HepG2 (cell line): Measurements from ENCODE around the gene HSCB. TPM values are rescaled to one million over a fixed set of nuclear protein-coding genes. Genes with fewer than 3 reads are reported as not detected.

Experiments
- CEBPB ChIP-seq: IDR thresholded peaks from 2 replicates; pipeline ENCODE4 v1.6.1; 2011; ENCODE audit warnings: low read depth, low read length, improper control_type of control experiment, borderline replicate concordance
- CREM ChIP-seq, 2 experiments: sonication (generic) in 1 of 2; formaldehyde crosslinking in 1 of 2; IDR thresholded peaks; 2 replicates each; pipeline versions ENCODE4 v1.4.0 to v1.6.1; 2016 to 2020; ENCODE audit warnings: antibody characterized with exemption in 1 of 2, mild to moderate bottlenecking in 1 of 2, missing genetic modification reagents in 1 of 2
- ELF4 ChIP-seq: sonication (generic); formaldehyde crosslinking; IDR thresholded peaks from 2 replicates; pipeline ENCODE4 v1.5.0; 2020; ENCODE audit warnings: missing genetic modification reagents, mild to moderate bottlenecking, moderate library complexity, borderline replicate concordance
- ESRRA ChIP-seq: sonication (generic); formaldehyde crosslinking; IDR thresholded peaks from 2 replicates; pipeline ENCODE4 v1.5.1; 2020; ENCODE audit warnings: mild to moderate bottlenecking, low read depth, missing genetic modification reagents
- GZF1 ChIP-seq: sonication (generic); formaldehyde crosslinking; IDR thresholded peaks from 2 replicates; pipeline ENCODE4 v1.5.1; 2020; ENCODE audit warnings: mild to moderate bottlenecking, missing genetic modification reagents
- HOXA5 ChIP-seq: sonication (generic); formaldehyde crosslinking; IDR thresholded peaks from 2 replicates; pipeline ENCODE4 v1.4.0; 2020; ENCODE audit warnings: missing genetic modification reagents
- KDM5B ChIP-seq: sonication (generic); formaldehyde crosslinking; IDR thresholded peaks from 2 replicates; pipeline ENCODE4 v1.4.0; 2020; ENCODE audit warnings: missing genetic modification reagents, mild to moderate bottlenecking, borderline replicate concordance
- MEF2D ChIP-seq: sonication (generic); formaldehyde crosslinking; IDR thresholded peaks from 2 replicates; pipeline ENCODE4 v1.5.1; 2020; ENCODE audit warnings: mild to moderate bottlenecking, missing genetic modification reagents
- NCOA5 ChIP-seq: sonication (generic); formaldehyde crosslinking; IDR thresholded peaks from 2 replicates; pipeline ENCODE4 v1.4.0; 2020; ENCODE audit warnings: missing genetic modification reagents
- NCOR1 ChIP-seq: fragments of 200-600 bp; sonication (generic); IDR thresholded peaks from 2 replicates; pipeline ENCODE4 v1.7.0; 2017; ENCODE audit warnings: antibody characterized with exemption, low read length, borderline replicate concordance
- NR2F1 ChIP-seq, 2 experiments: fragments of 450-650 bp in 1 of 2; formaldehyde crosslinking in 1 of 2; IDR thresholded peaks; 2 replicates each; pipeline versions ENCODE4 v1.5.0 to v1.6.1; 2016 to 2020; ENCODE audit warnings: mild to moderate bottlenecking in 1 of 2, missing compliant biosample characterization in 1 of 2, missing genetic modification reagents in 1 of 2, moderate library complexity in 1 of 2
- RBM39 ChIP-seq: fragments of 200-400 bp; formaldehyde crosslinking; IDR thresholded peaks from one replicate; pipeline ENCODE4 v1.6.1; 2018; ENCODE audit warnings: antibody characterized with exemption, mild to moderate bottlenecking, low read depth, low read length; ENCODE audit not compliant: poor library complexity, severe bottlenecking
- TCF7L2 ChIP-seq: IDR thresholded peaks from 2 replicates; pipeline ENCODE4 v1.6.1; 2011; ENCODE audit warnings: mild to moderate bottlenecking, low read depth, low read length, moderate library complexity
- YEATS4 ChIP-seq: sonication (generic); formaldehyde crosslinking; IDR thresholded peaks from 2 replicates; pipeline ENCODE4 v1.4.0; 2020; ENCODE audit warnings: missing genetic modification reagents, borderline replicate concordance
- ZNF232 ChIP-seq: sonication (generic); formaldehyde crosslinking; IDR thresholded peaks from 2 replicates; pipeline ENCODE4 v1.4.0; 2020; ENCODE audit warnings: missing genetic modification reagents, borderline replicate concordance
- ZNF251 ChIP-seq: sonication (generic); formaldehyde crosslinking; IDR thresholded peaks from 2 replicates; pipeline ENCODE4 v1.9.0; 2021; ENCODE audit warnings: mild to moderate bottlenecking, missing genetic modification reagents
- ZNF431 ChIP-seq: sonication (generic); formaldehyde crosslinking; IDR thresholded peaks from 2 replicates; pipeline ENCODE4 v1.9.0; 2022; ENCODE audit warnings: missing genetic modification reagents, low read depth, mild to moderate bottlenecking, borderline replicate concordance
- ZNF468 ChIP-seq: sonication (generic); formaldehyde crosslinking; IDR thresholded peaks from 2 replicates; pipeline ENCODE4 v1.8.0; 2022; ENCODE audit warnings: mild to moderate bottlenecking, moderate library complexity, missing genetic modification reagents
- ZNF572 ChIP-seq: sonication (generic); formaldehyde crosslinking; IDR thresholded peaks from 2 replicates; pipeline ENCODE4 v1.5.1; 2020; ENCODE audit warnings: mild to moderate bottlenecking, missing genetic modification reagents
- ZNF7 ChIP-seq: IDR thresholded peaks from 2 replicates; pipeline ENCODE4 v1.6.1; 2016; ENCODE audit warnings: missing biosample characterization, missing genetic modification reagents
- ZNF839 ChIP-seq: sonication (generic); formaldehyde crosslinking; IDR thresholded peaks from 2 replicates; pipeline ENCODE4 v1.4.0; 2020; ENCODE audit warnings: missing genetic modification reagents, mild to moderate bottlenecking, borderline replicate concordance
- ZNF891 ChIP-seq: sonication (generic); formaldehyde crosslinking; IDR thresholded peaks from 2 replicates; pipeline ENCODE4 v1.5.0; 2020; ENCODE audit warnings: mild to moderate bottlenecking, missing genetic modification reagents
- ZSCAN9 ChIP-seq: IDR thresholded peaks from 2 replicates; pipeline ENCODE4 v1.6.1; 2016; ENCODE audit warnings: borderline replicate concordance
- polyA plus RNA-seq, 8 experiments: library from polyadenylated mRNA; depleted of rRNA in 3 of 8; stranded (reverse) in 7 of 8; unstranded in 1 of 8; fragments of >200 nt; fragmentation: Illumina TruSeq in 4 of 8; extraction: Trizol in 4 of 8; gene quantifications; 2 replicates each; pipeline versions ENCODE4 v1.2.1 to v1.2.3, GENCODE V29; 2011 to 2016; ENCODE audit warnings: low read depth in 4 of 8, missing spikeins in 1 of 8, mixed read lengths in 1 of 8; ENCODE audit not compliant: insufficient read depth in 1 of 8
- total RNA-seq, 5 experiments: library from RNA; depleted of rRNA; stranded (reverse); fragments of >200 nt; fragmentation: Illumina TruSeq; extraction: Trizol; gene quantifications; 2 replicates each; pipeline ENCODE4 v1.2.3, GENCODE V29; 2016; ENCODE audit warnings: low read depth in 1 of 5
- TF ChIP-seq, protein P1 (sequence below): sonication (generic); formaldehyde crosslinking; IDR thresholded peaks from 2 replicates; pipeline ENCODE4 v1.4.0; 2020; ENCODE audit warnings: missing genetic modification reagents, mild to moderate bottlenecking, borderline replicate concordance
- TF ChIP-seq, protein P2 (sequence below): fragments of 450-650 bp; IDR thresholded peaks from 2 replicates; pipeline ENCODE4 v1.6.1; 2017
- TF ChIP-seq, protein P3 (sequence below): sonication (generic); formaldehyde crosslinking; IDR thresholded peaks from 2 replicates; pipeline ENCODE4 v1.4.0; 2020; ENCODE audit warnings: mild to moderate bottlenecking, missing genetic modification reagents, borderline replicate concordance
- TF ChIP-seq, protein P4 (sequence below): IDR thresholded peaks from 2 replicates; pipeline ENCODE4 v1.6.1; 2012; ENCODE audit warnings: inconsistent platforms

Gene HSCB
- total and polyA plus RNA-seq, 2 of the 13 experiments (the other 11 are each of a cell fraction or from before 2014, with no cell fraction given): 15.4 to 20.9 TPM

DNA sequence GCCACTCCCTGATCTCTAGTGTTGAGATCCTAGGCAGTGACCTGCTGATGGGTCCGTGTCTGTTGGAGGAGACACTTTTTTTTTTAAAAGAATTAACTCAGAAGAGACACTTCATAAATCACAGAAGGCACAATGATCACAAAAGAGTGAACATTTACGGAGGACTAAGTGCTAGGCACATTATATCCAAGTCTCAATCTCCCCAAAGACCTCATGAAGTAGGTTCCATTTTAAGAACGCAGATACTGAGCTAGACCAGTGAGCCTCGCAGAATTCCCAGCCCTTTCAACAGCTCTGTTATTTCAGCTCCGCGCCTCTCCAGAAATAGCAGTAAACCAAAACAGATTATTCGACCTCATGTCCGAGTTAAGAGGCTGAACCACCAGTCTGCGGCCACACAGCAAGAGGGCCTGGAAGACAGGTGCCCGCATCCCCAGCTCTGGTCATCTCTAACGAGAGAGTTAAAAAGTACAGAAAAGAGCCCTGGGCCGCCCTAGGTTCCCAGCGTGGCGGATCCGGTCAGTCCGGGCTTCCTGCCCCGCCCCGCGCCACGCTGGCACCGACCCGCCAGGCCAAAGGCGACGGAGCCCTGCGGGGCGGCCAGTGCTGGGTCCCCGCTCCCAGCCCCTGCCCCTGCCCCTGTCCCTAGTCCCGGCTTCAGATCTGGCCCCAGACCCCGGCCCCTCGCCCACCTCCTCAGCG lies 57.9 kb downstream of the HSCB start (continued):
- TF ChIP-seq ZNF7 (CRISPR knock-in tag) (no peak), NR2F1 (CRISPR knock-in tag; IDR thresholded peaks at IDR 0.05) (0 out of 4 replicates have a peak, but pooled peaks of 1 of the 2 experiments have one; percentile 13), YEATS4 (CRISPR knock-in tag) (no peak), ZNF572 (CRISPR knock-in tag) (no peak), ZNF891 (CRISPR knock-in tag) (no peak), CEBPB (no peak), HOXA5 (peak; percentile 5; the same call in 1 of the 2 replicates), ZSCAN9 (CRISPR knock-in tag) (no peak), ZNF431 (CRISPR knock-in tag) (no peak), RBM39 (no peak), GZF1 (CRISPR knock-in tag) (no peak), ESRRA (CRISPR knock-in tag) (no peak), ZNF839 (CRISPR knock-in tag) (no peak), ELF4 (CRISPR knock-in tag) (no peak; the same call in 1 of the 2 replicates), ZNF468 (no peak), MEF2D (CRISPR knock-in tag) (no peak), CREM (IDR thresholded peaks at IDR 0.05) (no peak), CREM (CRISPR knock-in tag; IDR thresholded peaks at IDR 0.05) (no peak), ZNF232 (CRISPR knock-in tag) (peak; percentile 75; the same call in 1 of the 2 replicates), KDM5B (CRISPR knock-in tag) (no peak), NCOR1 (no peak), NCOA5 (CRISPR knock-in tag) (0 out of 2 replicates have a peak, but pooled peaks have one; percentile 59), ZNF251 (CRISPR knock-in tag) (no peak), TCF7L2 (no peak)
- TF ChIP-seq, protein P1, sequence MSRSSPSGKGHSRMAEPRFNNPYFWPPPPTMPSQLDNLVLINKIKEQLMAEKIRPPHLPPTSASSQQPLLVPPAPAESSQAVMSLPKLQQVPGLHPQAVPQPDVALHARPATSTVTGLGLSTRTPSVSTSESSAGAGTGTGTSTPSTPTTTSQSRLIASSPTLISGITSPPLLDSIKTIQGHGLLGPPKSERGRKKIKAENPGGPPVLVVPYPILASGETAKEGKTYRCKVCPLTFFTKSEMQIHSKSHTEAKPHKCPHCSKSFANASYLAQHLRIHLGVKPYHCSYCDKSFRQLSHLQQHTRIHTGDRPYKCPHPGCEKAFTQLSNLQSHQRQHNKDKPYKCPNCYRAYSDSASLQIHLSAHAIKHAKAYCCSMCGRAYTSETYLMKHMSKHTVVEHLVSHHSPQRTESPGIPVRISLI (CRISPR knock-in tag): no peak
- TF ChIP-seq, protein P2, sequence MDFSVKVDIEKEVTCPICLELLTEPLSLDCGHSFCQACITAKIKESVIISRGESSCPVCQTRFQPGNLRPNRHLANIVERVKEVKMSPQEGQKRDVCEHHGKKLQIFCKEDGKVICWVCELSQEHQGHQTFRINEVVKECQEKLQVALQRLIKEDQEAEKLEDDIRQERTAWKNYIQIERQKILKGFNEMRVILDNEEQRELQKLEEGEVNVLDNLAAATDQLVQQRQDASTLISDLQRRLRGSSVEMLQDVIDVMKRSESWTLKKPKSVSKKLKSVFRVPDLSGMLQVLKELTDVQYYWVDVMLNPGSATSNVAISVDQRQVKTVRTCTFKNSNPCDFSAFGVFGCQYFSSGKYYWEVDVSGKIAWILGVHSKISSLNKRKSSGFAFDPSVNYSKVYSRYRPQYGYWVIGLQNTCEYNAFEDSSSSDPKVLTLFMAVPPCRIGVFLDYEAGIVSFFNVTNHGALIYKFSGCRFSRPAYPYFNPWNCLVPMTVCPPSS: no peak
- TF ChIP-seq, protein P3, sequence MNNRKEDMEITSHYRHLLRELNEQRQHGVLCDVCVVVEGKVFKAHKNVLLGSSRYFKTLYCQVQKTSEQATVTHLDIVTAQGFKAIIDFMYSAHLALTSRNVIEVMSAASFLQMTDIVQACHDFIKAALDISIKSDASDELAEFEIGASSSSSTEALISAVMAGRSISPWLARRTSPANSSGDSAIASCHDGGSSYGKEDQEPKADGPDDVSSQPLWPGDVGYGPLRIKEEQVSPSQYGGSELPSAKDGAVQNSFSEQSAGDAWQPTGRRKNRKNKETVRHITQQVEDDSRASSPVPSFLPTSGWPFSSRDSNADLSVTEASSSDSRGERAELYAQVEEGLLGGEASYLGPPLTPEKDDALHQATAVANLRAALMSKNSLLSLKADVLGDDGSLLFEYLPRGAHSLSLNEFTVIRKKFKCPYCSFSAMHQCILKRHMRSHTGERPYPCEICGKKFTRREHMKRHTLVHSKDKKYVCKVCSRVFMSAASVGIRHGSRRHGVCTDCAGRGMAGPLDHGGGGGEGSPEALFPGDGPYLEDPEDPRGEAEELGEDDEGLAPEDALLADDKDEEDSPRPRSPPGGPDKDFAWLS (CRISPR knock-in tag): no peak
- TF ChIP-seq, protein P4, sequence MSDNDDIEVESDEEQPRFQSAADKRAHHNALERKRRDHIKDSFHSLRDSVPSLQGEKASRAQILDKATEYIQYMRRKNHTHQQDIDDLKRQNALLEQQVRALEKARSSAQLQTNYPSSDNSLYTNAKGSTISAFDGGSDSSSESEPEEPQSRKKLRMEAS: no peak
